Thymus (tissue), 11 donors: ENCODE data around the gene ARFGAP3. TPM values are rescaled to one million over a fixed set of nuclear protein-coding genes. Genes with fewer than 3 reads are reported as not detected.
"Not testable (repeated sequence)": the region's sequence is repeated elsewhere in the genome, so short reads cannot be mapped to it uniquely, and the experiment has no call there.

Experiments used
- DNase-seq, 9 donors: peaks; one replicate each; pipeline ENCODE4 v3.0.0-alpha.2; 2013; ENCODE audit warnings: low spot score in 9 of 9, low read depth in 6 of 9, missing footprints in 1 of 9
- H3K27ac ChIP-seq, 2 donors: one replicate each; pipeline ENCODE4 v1.5.1; 2013; ENCODE audit warnings: control low read depth in 1 of 2, low read depth in 1 of 2, low read length in 1 of 2, mild to moderate bottlenecking in 1 of 2, moderate library complexity in 1 of 2
- H3K27me3 ChIP-seq, 2 donors: one replicate each; pipeline ENCODE4 v1.5.1; 2013; ENCODE audit warnings: low read length in 1 of 2; ENCODE audit not compliant: control insufficient read depth in 2 of 2, insufficient read depth in 1 of 2
- H3K36me3 ChIP-seq, 2 donors: one replicate each; pipeline ENCODE4 v1.5.1; 2013; ENCODE audit warnings: low read length in 1 of 2, mild to moderate bottlenecking in 1 of 2, moderate library complexity in 1 of 2; ENCODE audit not compliant: control insufficient read depth in 2 of 2, insufficient read depth in 2 of 2
- H3K4me1 ChIP-seq, 2 donors: one replicate each; pipeline ENCODE4 v1.5.1; 2013; ENCODE audit warnings: low read length in 2 of 2; ENCODE audit not compliant: control insufficient read depth in 2 of 2, insufficient read depth in 2 of 2
- H3K4me3 ChIP-seq, 2 donors: one replicate each; pipeline ENCODE4 v1.5.1; 2013; ENCODE audit warnings: low read length in 2 of 2, control low read depth in 1 of 2, mild to moderate bottlenecking in 1 of 2
- H3K9me3 ChIP-seq, 2 donors: one replicate each; pipeline ENCODE4 v1.5.1; 2013; ENCODE audit warnings: low read length in 1 of 2, mild to moderate bottlenecking in 1 of 2; ENCODE audit not compliant: control insufficient read depth in 2 of 2, insufficient read depth in 1 of 2
- WGBS: extraction: QIAGEN DNeasy Blood & Tissue Kit; methylation state at CpG from one replicate; pipeline ENCODE4 v1.1.7; 2013; 5-methylcytosine and 5-hydroxymethylcytosine counted together
- polyA plus RNA-seq: library from polyadenylated mRNA; stranded (reverse); fragments of 200-250 nt; gene quantifications from one replicate; pipeline ENCODE4 v1.2.3, GENCODE V29; 2013
- total RNA-seq: library from RNA; stranded (reverse); fragments of 120-200 nt; gene quantifications from one replicate; pipeline ENCODE4 v1.2.4, GENCODE V29; 2013
- donor health status: healthy.

The ARFGAP3 gene
- total and polyA plus RNA-seq, 2 donors = 29.9 to 40.0 TPM

GRCh38 chr22:42763965-42764480 is 93.0 kb downstream of the ARFGAP3 start:
- WGBS = 89% methylated on average over 13 of the region's 13 CpGs
- Histone ChIP-seq H3K36me3 (no peaks in the 10 kb centered on the region), H3K4me1 (peaks cover 0 to 3% of the 10 kb centered on the region in 2 donors), H3K27me3 (no peaks in the 10 kb centered on the region), H3K27ac (no peak overlapping the region), H3K4me3 (no peak overlapping the region), H3K9me3 (no peaks in the 10 kb centered on the region)
- DNase-seq = no peak

- Histone ChIP-seq H3K4me3 (no peak overlapping the region), H3K36me3 (no peaks in the 10 kb centered on the region), H3K9me3 (no peaks in the 10 kb centered on the region), H3K27me3 (peaks cover 0 to 5% of the 10 kb centered on the region in 2 donors), H3K27ac (no peak overlapping the region), H3K4me1 (no peaks in the 10 kb centered on the region)
- 79% methylated on average over 18 of the region's 18 CpGs for WGBS
- no peak for DNase-seq
Measured at GRCh38 chr22:42760806-42761565, 96.1 kb downstream of the ARFGAP3 start.

- WGBS = 93% methylated on average over 23 of the region's 23 CpGs
- H3K9me3 ChIP-seq = no peaks in the 10 kb centered on the region
- no peak overlapping the region for H3K4me3 ChIP-seq
- DNase-seq = no peak
- H3K4me1 ChIP-seq = no peaks in the 10 kb centered on the region
- no peaks in the 10 kb centered on the region for H3K36me3 ChIP-seq
- H3K27ac ChIP-seq = no peak overlapping the region
- peaks cover 0 to 5% of the 10 kb centered on the region in 2 donors for H3K27me3 ChIP-seq
Measured at GRCh38 chr22:42758931-42759629, 98.0 kb downstream of the ARFGAP3 start.

DNA sequence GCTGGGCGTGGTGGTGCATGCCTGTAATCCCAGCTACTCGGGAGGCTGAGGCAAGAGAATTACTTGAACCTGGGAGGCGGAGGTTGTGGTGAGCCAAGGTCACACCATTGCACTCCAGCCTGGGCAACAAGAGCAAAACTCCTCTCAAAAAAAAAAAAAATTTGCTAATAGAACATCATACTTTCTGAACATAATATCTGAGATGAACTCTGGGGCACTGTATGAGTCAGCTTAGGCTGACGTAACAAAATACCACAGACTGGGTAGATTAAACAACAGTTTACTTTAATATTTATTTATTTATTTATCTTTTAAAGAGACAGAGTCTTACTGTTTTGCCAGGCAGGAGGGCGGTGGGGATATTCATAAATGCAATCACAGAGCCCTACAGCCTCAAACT is 101.5 kb downstream of the ARFGAP3 start:
- not testable (repeated sequence) for H3K27ac ChIP-seq

DNA sequence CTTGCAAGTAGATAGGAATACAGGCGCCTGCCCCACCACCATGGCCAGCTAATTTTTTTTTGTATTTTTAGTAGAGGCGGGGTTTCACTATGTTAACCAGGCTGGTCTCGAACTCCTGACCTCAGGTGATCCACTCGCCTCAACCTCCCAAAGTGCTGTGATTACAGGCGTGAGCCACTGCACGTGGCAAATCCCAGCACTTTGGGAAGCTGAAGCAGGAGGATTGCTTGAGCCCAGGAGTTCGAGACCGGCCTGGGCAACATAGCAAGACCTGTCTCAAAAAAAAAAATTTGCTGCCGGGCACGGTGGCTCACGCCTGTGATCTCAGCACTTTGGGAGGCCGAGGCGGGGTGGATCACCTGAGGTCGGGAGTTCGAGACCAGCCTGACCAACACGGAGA is 102.0 kb downstream of the ARFGAP3 start:
- 98% methylated on average over 15 of the region's 16 CpGs for WGBS
- DNase-seq, H3K27ac ChIP-seq, H3K9me3 ChIP-seq, H3K4me3 ChIP-seq, H3K27me3 ChIP-seq, H3K36me3 ChIP-seq, H3K4me1 ChIP-seq: not testable (repeated sequence)

More for the DNA sequence above, 101.5 kb downstream of the ARFGAP3 start:
- H3K36me3 ChIP-seq, H3K4me1 ChIP-seq, H3K9me3 ChIP-seq, DNase-seq, H3K27me3 ChIP-seq, H3K4me3 ChIP-seq: not testable (repeated sequence)
- 96% methylated on average over 5 of the region's 5 CpGs for WGBS

DNA sequence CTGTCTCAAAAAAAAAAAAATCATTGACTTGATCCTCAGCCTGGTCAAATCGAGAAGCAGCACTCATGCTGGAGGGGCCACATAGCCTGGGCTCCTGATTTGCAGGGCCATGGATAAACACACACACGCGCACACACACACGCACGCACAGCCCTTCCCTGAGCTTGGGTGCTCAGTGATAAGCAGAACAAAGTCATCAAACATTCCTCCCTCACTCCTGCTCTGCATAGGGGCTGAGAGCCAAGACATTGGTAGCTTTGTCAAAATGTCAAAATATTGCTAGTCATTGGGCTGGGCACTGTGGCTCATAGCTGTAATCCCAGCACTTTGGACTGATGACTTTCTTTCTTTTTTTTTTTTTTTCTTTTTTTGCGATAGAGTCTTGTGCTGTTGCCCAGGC is 102.4 kb downstream of the ARFGAP3 start:
- Histone ChIP-seq H3K9me3 (no peaks in the 10 kb centered on the region), H3K36me3 (no peaks in the 10 kb centered on the region), H3K4me1 (no peaks in the 10 kb centered on the region), H3K4me3 (no peak overlapping the region), H3K27me3 (peaks cover 0 to 5% of the 10 kb centered on the region in 2 donors), H3K27ac (no peak overlapping the region)
- DNase-seq = no peak
- 96% methylated on average over 6 of the region's 6 CpGs for WGBS

DNA sequence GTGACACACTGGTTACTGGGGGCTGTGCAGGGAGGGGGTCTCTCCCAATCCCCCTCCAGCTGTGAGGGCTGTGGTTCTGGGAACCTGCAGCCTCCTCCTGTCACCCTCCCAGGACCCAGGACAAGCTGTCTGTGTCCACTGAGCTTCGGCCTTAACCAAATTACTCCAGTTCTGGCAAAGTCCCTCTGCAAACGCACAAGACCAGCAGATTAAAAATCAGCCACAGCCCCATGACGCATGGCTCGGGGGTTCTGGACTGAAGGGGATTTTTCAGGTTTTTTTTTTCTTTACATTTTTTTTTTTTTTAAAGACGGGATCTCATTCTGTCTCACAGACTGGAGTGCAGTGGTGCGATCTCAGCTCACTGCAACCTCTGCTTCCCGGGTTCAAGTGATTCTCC is 104.2 kb downstream of the ARFGAP3 start:
- DNase-seq = no peak
- WGBS = 95% methylated on average over 7 of the region's 7 CpGs
- H3K4me1 ChIP-seq = no peaks in the 10 kb centered on the region

GRCh38 chr22:42752230-42752746 is 104.8 kb downstream of the ARFGAP3 start:
- no peak for DNase-seq
- Histone ChIP-seq H3K27ac (peak overlapping the region in 1 of 2 donors; percentile 15), H3K36me3 (no peaks in the 10 kb centered on the region), H3K4me1 (no peaks in the 10 kb centered on the region), H3K4me3 (no peak overlapping the region), H3K27me3 (no peaks in the 10 kb centered on the region), H3K9me3 (no peaks in the 10 kb centered on the region)
- WGBS = 62% methylated on average over 12 of the region's 12 CpGs

More for the DNA sequence above, 104.2 kb downstream of the ARFGAP3 start:
- H3K27me3 ChIP-seq = peaks cover 0 to 5% of the 10 kb centered on the region in 2 donors
- no peak overlapping the region for H3K4me3 ChIP-seq
- H3K9me3 ChIP-seq = no peaks in the 10 kb centered on the region
- H3K36me3 ChIP-seq = no peaks in the 10 kb centered on the region
- peak overlapping the region in 1 of 2 donors; percentile 15 for H3K27ac ChIP-seq

DNA sequence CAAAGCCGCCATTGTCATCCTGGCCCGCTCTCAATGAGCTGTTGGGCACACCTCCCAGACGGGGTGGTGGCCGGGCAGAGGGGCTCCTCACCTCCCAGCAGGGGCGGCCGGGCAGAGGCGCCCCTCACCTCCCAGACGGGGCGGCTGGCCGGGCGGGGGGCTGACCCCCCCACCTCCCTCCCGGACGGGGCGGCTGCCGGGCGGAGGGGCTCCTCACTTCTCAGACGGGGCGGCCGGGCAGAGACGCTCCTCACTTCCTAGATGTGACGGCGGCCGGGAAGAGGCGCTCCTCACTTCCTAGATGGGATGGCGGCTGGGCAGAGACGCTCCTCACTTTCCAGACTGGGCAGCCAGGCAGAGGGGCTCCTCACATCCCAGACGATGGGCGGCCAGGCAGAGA is 106.7 kb downstream of the ARFGAP3 start:
- H3K27ac ChIP-seq, H3K27me3 ChIP-seq, H3K4me3 ChIP-seq, H3K4me1 ChIP-seq, H3K9me3 ChIP-seq, H3K36me3 ChIP-seq, DNase-seq: not testable (repeated sequence)
- 93% methylated on average over 24 of the region's 28 CpGs for WGBS
